Activated naive CD4-positive, alpha-beta T cell treated with anti-CD3 and anti-CD28 coated beads for 36 hours (primary cell): ENCODE measurements around the gene HINFP. TPM values are rescaled to one million over a fixed set of nuclear protein-coding genes. Genes with fewer than 3 reads are reported as not detected.
A peak's percentile ranks its signal among the peaks of the same experiment; 100 is the strongest.

ENCODE experiments used
- CTCF ChIA-PET: fragments of 350-600 bp; sonication (Branson Sonifier 250); formaldehyde crosslinking; loops from one replicate; lab custom pipeline; 2021; ENCODE audit warnings: antibody characterized with exemption; lab: Charles Lee
- DNase-seq: peaks from one replicate; pipeline ENCODE4 v3.0.0-alpha.2; 2020
- H3K27ac Mint-ChIP-seq: one replicate; pipeline ENCODE4 v1.8.0; 2021; ENCODE audit warnings: mild to moderate bottlenecking, mixed read lengths
- H3K27me3 Mint-ChIP-seq: one replicate; pipeline ENCODE4 v1.8.0; 2021; ENCODE audit warnings: low read depth, mixed read lengths
- H3K36me3 Mint-ChIP-seq: one replicate; pipeline ENCODE4 v1.8.0; 2021; ENCODE audit warnings: low read depth, mixed read lengths
- H3K4me1 Mint-ChIP-seq: one replicate; pipeline ENCODE4 v1.8.0; 2021; ENCODE audit warnings: low read depth, mixed read lengths
- H3K4me3 Mint-ChIP-seq: one replicate; pipeline ENCODE4 v1.8.0; 2021; ENCODE audit warnings: mild to moderate bottlenecking, moderate library complexity, mixed read lengths
- H3K9me3 Mint-ChIP-seq: one replicate; pipeline ENCODE4 v1.8.0; 2021; ENCODE audit warnings: mixed read lengths
- intact Hi-C: fragments of 100-400 bp; cut with micrococcal nuclease; formaldehyde crosslinking; loops from one replicate; pipeline ENCODE4 v1.15.1; 2023
- total RNA-seq, 2 experiments: library from RNA; stranded (reverse); gene quantifications; one replicate each; pipeline ENCODE4 v1.2.3, GENCODE V29; 2021

Gene HINFP
- total RNA-seq, 2 experiments from 2014 or later = 24.5 to 25.2 TPM

DNA sequence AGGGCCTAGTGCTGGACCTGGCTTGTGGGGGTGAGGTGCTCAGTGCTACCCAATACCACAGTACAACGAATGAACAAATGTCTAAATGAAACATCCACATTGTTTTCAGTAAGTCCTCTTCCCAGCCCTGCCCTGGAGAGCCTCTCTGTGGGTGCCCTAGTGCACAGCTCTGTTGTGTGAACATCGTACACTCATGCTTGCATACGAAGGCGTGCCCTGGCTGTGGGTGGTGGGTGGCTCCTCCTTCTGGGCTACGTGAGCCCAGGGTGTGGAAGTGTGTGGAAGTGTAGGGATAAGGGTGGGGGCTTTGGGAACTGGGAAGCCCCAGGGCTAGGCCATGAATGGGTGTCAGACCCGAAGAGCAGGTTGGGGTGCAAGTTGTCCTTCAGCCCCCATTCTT is 46.6 kb downstream of the HINFP start:
- H3K27me3 Mint-ChIP-seq = no peaks in the 10 kb centered on the region
- H3K4me3 Mint-ChIP-seq = peak overlapping the region; percentile 60
- peaks cover 6% of the 10 kb centered on the region for H3K4me1 Mint-ChIP-seq
- no peaks in the 10 kb centered on the region for H3K9me3 Mint-ChIP-seq
- DNase-seq = no peak
- no peak overlapping the region for H3K27ac Mint-ChIP-seq
- CTCF ChIA-PET = interaction anchor here (1.9 to 6.2 kb wide), 2 partner anchors 28 to 170 kb away, joined by 6 to 47 read pairs; no protein-coding TSS in a partner anchor
- no peaks in the 10 kb centered on the region for H3K36me3 Mint-ChIP-seq
- intact Hi-C loops = loop anchor here (1.0 to 2.0 kb wide), 6 partner anchors 29 to 155 kb away; partner anchors contain the start of genes CBL, DPAGT1, HINFP and VPS11

DNA sequence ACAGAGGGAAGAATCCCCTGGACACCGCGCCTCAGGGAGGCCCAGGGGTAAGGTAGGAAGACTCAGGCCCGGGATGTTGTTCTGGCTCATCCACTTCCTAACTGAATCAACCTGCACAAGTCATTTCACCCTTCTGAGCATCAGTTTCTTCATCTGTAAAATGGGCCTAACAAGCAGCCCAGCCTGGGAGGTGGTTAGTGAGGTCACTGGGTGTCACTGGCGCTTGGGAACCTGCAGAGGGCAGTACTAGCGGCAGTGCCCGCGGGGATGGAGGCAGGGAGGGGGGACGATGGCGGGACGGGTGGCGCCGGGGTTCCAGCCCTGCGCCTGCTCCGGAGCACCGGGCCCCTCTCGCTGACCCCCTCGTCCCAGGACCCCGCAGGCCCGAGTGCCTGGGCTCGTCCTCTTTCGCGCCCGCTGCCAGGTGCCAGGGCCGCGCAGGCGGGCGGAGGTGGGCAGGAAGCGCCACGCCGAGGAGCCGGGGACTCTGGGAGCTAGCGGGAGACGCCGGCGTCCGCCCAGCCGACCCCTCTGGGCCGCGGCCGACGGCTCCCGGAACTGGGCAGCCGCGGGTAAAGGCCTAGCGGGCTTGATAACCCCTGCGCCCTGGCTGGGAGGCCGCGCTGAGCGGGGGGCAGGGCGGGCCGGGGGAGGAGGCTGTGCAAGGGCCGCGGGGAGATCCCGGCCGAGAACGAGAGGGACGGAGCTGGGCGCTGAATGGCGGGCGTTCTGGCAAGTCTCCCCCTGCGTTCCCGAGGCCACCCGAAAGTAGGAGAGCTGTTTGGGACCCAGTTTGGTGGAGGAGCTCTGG is 47.3 kb downstream of the HINFP start, which contains the start of gene NLRX1:
Gene NLRX1 (plus strand): TSS at position 255 of the 811 bp plus-strand sequence. CDS start 2,679 bp downstream, outside the sequence.
- peak within 1 kb of the TSS; percentile 92 for H3K4me3 Mint-ChIP-seq
- H3K27ac Mint-ChIP-seq = peak within 1 kb of the TSS; percentile 82
- DNase-seq = peak; percentile 92
- H3K9me3 Mint-ChIP-seq = no peaks in the 10 kb centered on the region
- H3K36me3 Mint-ChIP-seq = no peaks in the 10 kb centered on the region
- intact Hi-C loops = loop anchor here (1.0 to 2.0 kb wide), 6 partner anchors 29 to 155 kb away; partner anchors contain the start of genes CBL, DPAGT1, HINFP and VPS11
- CTCF ChIA-PET = interaction anchor here (0.7 to 6.2 kb wide), 24 partner anchors 9 to 155 kb away, joined by 3 to 47 read pairs (median 4); partner anchors contain the start of genes C2CD2L, CBL, HMBS and MCAM
- no peaks in the 10 kb centered on the region for H3K27me3 Mint-ChIP-seq
- peaks cover 6% of the 10 kb centered on the region for H3K4me1 Mint-ChIP-seq

DNA sequence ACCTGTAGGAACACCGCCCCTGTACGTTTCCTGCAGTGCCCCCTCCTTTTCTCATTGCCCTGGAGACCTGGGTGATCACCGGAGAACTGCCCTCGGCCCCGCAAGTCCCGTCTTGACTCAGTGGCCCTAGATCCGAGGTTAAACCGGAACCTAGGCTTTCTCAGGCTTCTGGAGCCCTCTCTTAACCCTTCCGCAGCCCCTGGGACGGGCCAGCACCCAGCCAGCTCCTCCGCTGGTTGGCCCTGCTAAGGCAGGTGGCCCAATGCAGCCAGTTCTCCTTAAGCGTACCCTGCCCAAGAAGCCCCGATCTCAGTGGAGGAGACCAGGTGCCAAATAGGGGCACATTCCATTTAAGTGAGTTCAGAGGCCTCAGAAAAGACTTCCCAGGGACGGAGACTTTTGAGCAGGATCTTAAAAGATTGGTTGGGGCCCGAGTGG is 47.9 kb downstream of the HINFP start:
- Mint-ChIP-seq H3K4me1 (peaks cover 6% of the 10 kb centered on the region), H3K9me3 (no peaks in the 10 kb centered on the region), H3K36me3 (no peaks in the 10 kb centered on the region), H3K4me3 (peak overlapping the region; percentile 92), H3K27me3 (no peaks in the 10 kb centered on the region), H3K27ac (peak overlapping the region; percentile 82)
- CTCF ChIA-PET = interaction anchor here (0.7 to 6.2 kb wide), 24 partner anchors 8 to 154 kb away, joined by 3 to 47 read pairs (median 4); partner anchors contain the start of genes C2CD2L, CBL, HMBS and MCAM
- DNase-seq = peak; percentile 66
- intact Hi-C loops = loop anchor here (2.0 kb wide), 2 partner anchors 38 to 68 kb away; partner anchors contain the start of genes CBL and DPAGT1

DNA sequence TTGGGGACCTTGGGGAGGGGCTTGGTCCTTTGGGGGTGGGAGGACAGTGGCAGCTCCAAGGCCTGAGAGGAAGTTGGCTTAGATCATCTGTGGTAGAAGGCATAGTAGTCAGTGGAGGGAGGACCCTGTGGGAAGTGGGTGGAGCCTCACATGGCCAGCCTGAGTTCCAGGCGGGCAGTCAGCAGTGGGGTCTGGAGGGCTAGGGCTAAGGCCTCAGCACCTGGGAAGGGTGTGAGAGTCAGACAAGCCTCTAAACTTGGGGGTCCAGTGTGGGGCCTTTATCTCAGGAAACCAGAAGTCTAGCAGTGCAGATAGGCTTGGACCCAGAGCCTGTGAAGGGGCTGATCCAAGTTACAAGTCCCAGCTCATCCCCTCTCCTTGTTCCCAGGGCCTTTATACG is 51.1 kb downstream of the HINFP start:
- CTCF ChIA-PET = no interaction called here

DNA sequence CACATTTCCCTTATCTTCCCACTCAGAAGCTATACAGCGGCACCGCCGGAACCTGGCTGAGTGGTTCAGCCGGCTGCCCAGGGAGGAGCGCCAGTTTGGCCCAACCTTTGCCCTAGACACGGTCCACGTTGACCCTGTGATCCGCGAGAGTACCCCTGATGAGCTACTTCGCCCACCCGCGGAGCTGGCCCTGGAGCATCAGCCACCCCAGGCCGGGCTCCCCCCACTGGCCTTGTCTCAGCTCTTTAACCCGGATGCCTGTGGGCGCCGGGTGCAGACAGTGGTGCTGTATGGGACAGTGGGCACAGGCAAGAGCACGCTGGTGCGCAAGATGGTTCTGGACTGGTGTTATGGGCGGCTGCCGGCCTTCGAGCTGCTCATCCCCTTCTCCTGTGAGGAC is 52.1 kb downstream of the HINFP start:
- Mint-ChIP-seq H3K4me1 (peaks cover 23% of the 10 kb centered on the region), H3K27me3 (no peaks in the 10 kb centered on the region), H3K27ac (no peak overlapping the region), H3K4me3 (no peak overlapping the region), H3K36me3 (peaks cover 3% of the 10 kb centered on the region), H3K9me3 (no peaks in the 10 kb centered on the region)
- CTCF ChIA-PET = interaction anchor here (0.6 to 1.0 kb wide), 2 partner anchors 17 to 22 kb away, joined by 3 read pairs; no protein-coding TSS in a partner anchor
- intact Hi-C loops = no loop called here
- DNase-seq = no peak

More for the DNA sequence above, 51.1 kb downstream of the HINFP start:
- Mint-ChIP-seq H3K9me3 (no peaks in the 10 kb centered on the region), H3K27me3 (no peaks in the 10 kb centered on the region), H3K4me3 (no peak overlapping the region), H3K4me1 (peaks cover 15% of the 10 kb centered on the region), H3K27ac (no peak overlapping the region), H3K36me3 (peaks cover 3% of the 10 kb centered on the region)
- no peak for DNase-seq
- intact Hi-C loops = no loop called here

DNA sequence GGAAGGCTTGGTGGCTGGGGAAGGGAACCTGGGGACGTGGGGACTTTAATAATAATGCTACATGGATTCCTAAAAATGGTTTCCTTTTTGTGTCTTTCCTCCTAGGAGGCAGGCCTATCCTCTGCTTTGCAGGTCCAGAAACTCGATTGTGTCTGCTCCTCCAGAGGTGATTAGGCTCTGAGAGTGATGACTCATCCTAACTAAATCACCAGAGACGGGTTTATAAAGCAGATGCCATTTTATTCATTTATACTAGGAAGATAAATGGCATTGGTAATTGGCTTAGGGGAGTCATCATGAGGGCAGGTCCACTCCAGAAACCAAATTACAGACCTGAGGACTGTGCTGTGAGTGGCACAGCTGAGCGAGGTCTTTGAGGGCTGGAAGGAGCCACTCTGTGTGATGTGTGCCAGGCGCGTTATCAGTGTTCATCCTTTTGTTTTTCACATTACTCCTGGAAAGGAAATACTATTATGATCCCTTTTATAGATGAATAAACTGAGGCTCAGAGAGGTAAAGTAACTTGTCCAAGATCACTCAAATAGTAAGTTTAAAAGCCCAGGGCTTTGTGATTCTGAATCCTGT is 54.2 kb downstream of the HINFP start:
- H3K4me3 Mint-ChIP-seq = no peak overlapping the region
- intact Hi-C loops = no loop called here
- H3K36me3 Mint-ChIP-seq = peaks cover 6% of the 10 kb centered on the region
- CTCF ChIA-PET = no interaction called here
- H3K9me3 Mint-ChIP-seq = no peaks in the 10 kb centered on the region
- no peaks in the 10 kb centered on the region for H3K27me3 Mint-ChIP-seq
- no peak overlapping the region for H3K27ac Mint-ChIP-seq
- DNase-seq = no peak
- peaks cover 17% of the 10 kb centered on the region for H3K4me1 Mint-ChIP-seq

DNA sequence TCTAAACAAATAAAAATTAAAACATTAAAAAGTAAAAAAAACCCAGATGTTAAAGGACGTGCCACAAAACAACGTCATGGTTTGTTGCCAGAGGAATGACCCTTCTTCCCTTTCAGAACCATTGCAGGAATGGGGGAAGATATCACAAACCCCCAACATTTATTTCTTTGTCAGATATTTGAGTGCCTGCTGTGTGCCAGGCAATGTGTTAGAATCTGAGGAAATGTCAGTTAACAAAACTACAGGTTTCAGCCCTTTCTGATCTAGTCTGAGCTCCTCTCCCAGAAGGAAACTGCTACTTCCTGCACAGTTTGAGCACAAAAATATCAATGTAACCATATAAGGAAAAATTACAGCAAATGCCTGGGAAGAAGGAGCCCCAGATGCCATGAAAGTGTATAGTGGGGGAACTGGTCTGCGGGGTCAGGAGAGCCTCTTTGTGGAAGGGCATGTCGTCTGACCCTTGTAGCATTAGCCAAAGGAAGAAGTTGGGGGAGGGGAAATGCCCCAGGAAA is 56.8 kb downstream of the HINFP start:
- CTCF ChIA-PET = interaction anchor here (0.7 to 1.2 kb wide), 2 partner anchors 9 to 20 kb away, joined by 3 read pairs; no protein-coding TSS in a partner anchor
- Mint-ChIP-seq H3K27me3 (no peaks in the 10 kb centered on the region), H3K36me3 (peaks cover 11% of the 10 kb centered on the region), H3K4me1 (peaks cover 17% of the 10 kb centered on the region), H3K9me3 (no peaks in the 10 kb centered on the region), H3K4me3 (no peak overlapping the region), H3K27ac (no peak overlapping the region)
- intact Hi-C loops = no loop called here
- DNase-seq = no peak

DNA sequence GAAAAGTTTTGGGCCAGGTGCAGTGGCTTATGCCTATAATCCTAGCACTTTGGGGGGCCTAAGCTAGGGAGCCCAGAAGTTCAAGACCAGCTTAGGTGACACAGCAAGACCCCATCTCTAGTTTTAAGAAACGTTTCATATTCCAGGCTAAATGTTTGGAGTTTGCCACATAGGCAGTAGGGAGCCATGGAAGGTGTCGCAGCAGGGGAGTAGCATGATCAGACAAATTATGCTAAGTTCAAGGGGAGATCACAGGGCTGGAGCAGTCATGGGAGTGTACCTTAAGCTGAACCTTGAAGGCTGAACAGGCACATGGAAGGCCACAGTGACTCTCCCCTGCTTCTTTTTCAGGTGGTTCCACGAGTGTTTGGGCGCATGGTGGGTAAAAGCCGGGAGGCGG is 58.0 kb downstream of the HINFP start:
- no peak for DNase-seq
- no peak overlapping the region for H3K4me3 Mint-ChIP-seq
- H3K36me3 Mint-ChIP-seq = peaks cover 11% of the 10 kb centered on the region
- peaks cover 19% of the 10 kb centered on the region for H3K4me1 Mint-ChIP-seq
- no peaks in the 10 kb centered on the region for H3K9me3 Mint-ChIP-seq
- CTCF ChIA-PET = interaction anchor here (0.9 to 1.3 kb wide), 5 partner anchors 8 to 70 kb away, joined by 3 to 5 read pairs (median 3); no protein-coding TSS in a partner anchor
- no peaks in the 10 kb centered on the region for H3K27me3 Mint-ChIP-seq
- intact Hi-C loops = loop anchor here (1.0 kb wide), 1 partner anchor 30 kb away; the partner anchor contains the start of gene ABCG4
- no peak overlapping the region for H3K27ac Mint-ChIP-seq

DNA sequence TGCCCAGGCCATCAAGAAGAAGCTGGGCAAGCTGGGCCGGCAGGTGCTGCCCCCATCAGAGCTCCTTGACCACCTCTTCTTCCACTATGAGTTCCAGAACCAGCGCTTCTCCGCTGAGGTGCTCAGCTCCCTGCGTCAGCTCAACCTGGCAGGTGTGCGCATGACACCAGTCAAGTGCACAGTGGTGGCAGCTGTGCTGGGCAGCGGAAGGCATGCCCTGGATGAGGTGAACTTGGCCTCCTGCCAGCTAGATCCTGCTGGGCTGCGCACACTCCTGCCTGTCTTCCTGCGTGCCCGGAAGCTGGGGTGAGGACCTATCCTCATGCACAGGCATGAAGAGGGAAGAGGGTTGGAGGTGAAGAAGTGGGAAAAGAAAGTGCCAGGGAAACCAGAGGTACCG is 58.6 kb downstream of the HINFP start:
- intact Hi-C loops = loop anchor here (1.0 kb wide), 1 partner anchor 31 kb away; the partner anchor contains the start of gene ABCG4
- Mint-ChIP-seq H3K27me3 (no peaks in the 10 kb centered on the region), H3K27ac (no peak overlapping the region), H3K36me3 (peaks cover 11% of the 10 kb centered on the region), H3K4me3 (no peak overlapping the region), H3K4me1 (peaks cover 23% of the 10 kb centered on the region), H3K9me3 (no peaks in the 10 kb centered on the region)
- DNase-seq = no peak
- CTCF ChIA-PET = interaction anchor here (0.9 to 1.3 kb wide), 5 partner anchors 9 to 71 kb away, joined by 3 to 5 read pairs (median 3); no protein-coding TSS in a partner anchor

DNA sequence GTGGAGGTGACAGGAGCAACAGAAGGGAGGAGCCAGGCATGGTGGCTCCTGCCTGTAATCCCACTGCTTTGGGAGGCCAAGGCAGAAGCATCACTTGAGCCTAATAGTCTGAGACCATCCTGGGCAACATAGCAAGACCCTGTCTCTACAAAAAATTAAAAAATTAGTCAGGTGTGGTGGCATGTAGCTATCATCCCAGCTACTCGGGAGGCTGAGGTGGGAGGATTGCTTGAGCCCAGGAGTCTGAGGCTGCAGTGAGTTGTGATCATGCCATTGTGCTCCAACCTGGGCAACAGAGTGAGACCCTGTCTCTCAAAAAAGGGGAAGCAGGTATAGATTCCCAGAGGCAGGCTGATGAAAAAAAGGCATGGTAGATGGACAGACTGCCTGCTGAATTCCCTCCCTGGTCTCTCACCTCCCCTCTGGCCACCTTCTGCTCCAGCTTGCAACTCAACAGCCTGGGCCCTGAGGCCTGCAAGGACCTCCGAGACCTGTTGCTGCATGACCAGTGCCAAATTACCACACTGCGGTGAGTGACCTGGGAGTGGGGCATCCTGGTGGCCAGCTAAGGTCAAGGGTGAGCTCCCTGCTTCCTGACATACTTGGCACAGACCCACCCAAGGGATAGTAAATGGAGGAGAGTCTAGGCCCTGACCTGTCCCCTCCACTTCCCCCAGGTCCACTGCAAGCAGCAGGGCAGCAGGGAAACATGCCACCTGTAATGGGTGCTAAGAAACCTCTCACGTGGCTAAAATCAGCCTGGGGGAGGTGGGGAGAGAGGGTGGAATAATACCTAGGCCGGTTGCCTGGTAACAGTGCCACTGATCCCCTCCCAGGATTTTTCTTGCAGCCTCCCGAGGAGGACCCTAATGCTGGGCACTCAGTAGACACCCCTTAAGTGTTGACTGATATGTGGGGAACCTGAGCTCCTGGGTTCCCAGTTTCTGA is 59.6 kb downstream of the HINFP start:
- no peak overlapping the region for H3K4me3 Mint-ChIP-seq
- H3K36me3 Mint-ChIP-seq = peaks cover 8% of the 10 kb centered on the region
- no peak for DNase-seq
- intact Hi-C loops = no loop called here
- no peak overlapping the region for H3K27ac Mint-ChIP-seq
- CTCF ChIA-PET = interaction anchor here (0.6 to 1.2 kb wide), 2 partner anchors 72 to 141 kb away, joined by 3 read pairs; no protein-coding TSS in a partner anchor
- no peaks in the 10 kb centered on the region for H3K27me3 Mint-ChIP-seq
- H3K9me3 Mint-ChIP-seq = no peaks in the 10 kb centered on the region
- peaks cover 17% of the 10 kb centered on the region for H3K4me1 Mint-ChIP-seq
